Activated CD4-positive, alpha-beta T cell treated with anti-CD3 and anti-CD28 coated beads, Interleukin-2, amount 50 U/mL, for 1 hour (primary cell): ENCODE results near the gene BSG.

Experiments used
- DNase-seq: peaks from one replicate; pipeline ENCODE4 v3.0.0-alpha.2; 2020

The BSG gene

GRCh38 chr19:540867-541637 lies 31.3 kb upstream of the BSG start:
- no peak for DNase-seq

- no peak for DNase-seq
Observed at GRCh38 chr19:541699-542098, 30.7 kb upstream of the BSG start.

- no peak for DNase-seq
Observed at GRCh38 chr19:542173-542866, 30.1 kb upstream of the BSG start.

GRCh38 chr19:543910-544608 lies 28.3 kb upstream of the BSG start, which contains the start of gene GZMM:
GZMM (plus strand) TSS chr19:544053; CDS start chr19:544072, 19 bp downstream.
- peak; percentile 75 for DNase-seq

- DNase-seq = no peak
Observed at GRCh38 chr19:547117-547516, 25.3 kb upstream of the BSG start.

- no peak for DNase-seq
Observed at GRCh38 chr19:547836-548720, 24.3 kb upstream of the BSG start.

- DNase-seq = no peak
Observed at GRCh38 chr19:548886-549830, 23.2 kb upstream of the BSG start.

GRCh38 chr19:554817-555216 lies 17.6 kb upstream of the BSG start:
- DNase-seq = no peak

GRCh38 chr19:555474-555808 lies 17.0 kb upstream of the BSG start:
- DNase-seq = no peak

- DNase-seq = no peak
Observed at GRCh38 chr19:556611-557382, 15.6 kb upstream of the BSG start.

- DNase-seq = no peak
Observed at GRCh38 chr19:558770-559439, 13.5 kb upstream of the BSG start.

- no peak for DNase-seq
Observed at GRCh38 chr19:560121-560520, 12.3 kb upstream of the BSG start.

- DNase-seq = no peak
Observed at GRCh38 chr19:566403-566802, 6.0 kb upstream of the BSG start.

- DNase-seq = no peak
Observed at GRCh38 chr19:566844-567243, 5.6 kb upstream of the BSG start.

- DNase-seq = no peak
Observed at GRCh38 chr19:567296-567900, 5.0 kb upstream of the BSG start.

- no peak for DNase-seq
Observed at GRCh38 chr19:570251-570686, 2.1 kb upstream of the BSG start.

GRCh38 chr19:570937-571565 lies 1.3 kb upstream of the BSG start:
- DNase-seq = peak; percentile 50

- no peak for DNase-seq
Observed at GRCh38 chr19:571566-571974, 826 bp upstream of the BSG start.
